Nephron (organoid): ENCODE results near the gene TLN1.

Experiments
- H3K27ac Mint-ChIP-seq, 3 experiments: 2 replicates each; pipeline ENCODE4 v1.8.0; 2020; ENCODE audit warnings: mixed read lengths in 3 of 3, mild to moderate bottlenecking in 2 of 3, moderate library complexity in 1 of 3
- H3K27me3 Mint-ChIP-seq: 2 replicates; pipeline ENCODE4 v1.8.0; 2021; ENCODE audit warnings: low read depth, mild to moderate bottlenecking, moderate library complexity, mixed read lengths
- H3K36me3 Mint-ChIP-seq: 2 replicates; pipeline ENCODE4 v1.8.0; 2020; ENCODE audit warnings: low read depth, mixed read lengths
- H3K4me1 Mint-ChIP-seq: 2 replicates; pipeline ENCODE4 v1.8.0; 2020; ENCODE audit warnings: mixed read lengths
- H3K4me3 Mint-ChIP-seq, 3 experiments: 2 replicates each; pipeline ENCODE4 v1.8.0; 2020; ENCODE audit warnings: mild to moderate bottlenecking in 3 of 3, mixed read lengths in 3 of 3, moderate library complexity in 2 of 3
- H3K9me3 Mint-ChIP-seq: 2 replicates; pipeline ENCODE4 v1.8.0; 2020; ENCODE audit warnings: mixed read lengths
- CTCF ChIP-seq, 3 experiments: fragments of 200-600 bp; sonication (generic); IDR thresholded peaks; one replicate each; pipeline ENCODE4 v1.5.0; 2021; ENCODE audit warnings: antibody characterized with exemption in 3 of 3; ENCODE audit not compliant: unreplicated experiment in 3 of 3

The TLN1 gene

GRCh38 chr9:35700031-35700430 lies 32.0 kb downstream of the TLN1 start:
- no peak overlapping the region for H3K27ac Mint-ChIP-seq
- H3K4me1 Mint-ChIP-seq = peaks cover 6% of the 10 kb centered on the region
- no peaks in the 10 kb centered on the region for H3K9me3 Mint-ChIP-seq
- H3K27me3 Mint-ChIP-seq = no peaks in the 10 kb centered on the region
- no peak for TF ChIP-seq CTCF (IDR thresholded peaks at IDR 0.05; ENCODE audit: unreplicated experiment in 3 of 3)
- peaks cover 23% of the 10 kb centered on the region for H3K36me3 Mint-ChIP-seq
- no peak overlapping the region for H3K4me3 Mint-ChIP-seq

GRCh38 chr9:35698231-35698630 lies 33.8 kb downstream of the TLN1 start:
- Mint-ChIP-seq H3K4me1 (peaks cover 6% of the 10 kb centered on the region), H3K27me3 (no peaks in the 10 kb centered on the region), H3K9me3 (no peaks in the 10 kb centered on the region), H3K36me3 (peaks cover 7% of the 10 kb centered on the region), H3K4me3 (no peak overlapping the region), H3K27ac (no peak overlapping the region)
- no peak for TF ChIP-seq CTCF (IDR thresholded peaks at IDR 0.05; ENCODE audit: unreplicated experiment in 3 of 3)

- H3K9me3 Mint-ChIP-seq = no peaks in the 10 kb centered on the region
- peaks cover 6% of the 10 kb centered on the region for H3K4me1 Mint-ChIP-seq
- H3K27ac Mint-ChIP-seq = no peak overlapping the region
- TF ChIP-seq CTCF (IDR thresholded peaks at IDR 0.05; ENCODE audit: unreplicated experiment in 3 of 3) = no peak
- no peaks in the 10 kb centered on the region for H3K36me3 Mint-ChIP-seq
- H3K4me3 Mint-ChIP-seq = no peak overlapping the region
- no peaks in the 10 kb centered on the region for H3K27me3 Mint-ChIP-seq
Observed at GRCh38 chr9:35697486-35697885, 34.5 kb downstream of the TLN1 start.

- H3K36me3 Mint-ChIP-seq = no peaks in the 10 kb centered on the region
- H3K27ac Mint-ChIP-seq = peak overlapping the region; percentile 11 to 50 (median 20)
- no peaks in the 10 kb centered on the region for H3K9me3 Mint-ChIP-seq
- no peaks in the 10 kb centered on the region for H3K27me3 Mint-ChIP-seq
- H3K4me1 Mint-ChIP-seq = peaks cover 11% of the 10 kb centered on the region
- H3K4me3 Mint-ChIP-seq = no peak overlapping the region
- peak; percentile 81 to 87 (median 84) for TF ChIP-seq CTCF (IDR thresholded peaks at IDR 0.05; ENCODE audit: unreplicated experiment in 3 of 3)
Observed at GRCh38 chr9:35696520-35697215, 35.3 kb downstream of the TLN1 start.

GRCh38 chr9:35695943-35696401 lies 36.0 kb downstream of the TLN1 start:
- Mint-ChIP-seq H3K27ac (peak overlapping the region in 1 of 3 experiments; percentile 50), H3K4me1 (peaks cover 17% of the 10 kb centered on the region), H3K36me3 (no peaks in the 10 kb centered on the region), H3K9me3 (no peaks in the 10 kb centered on the region), H3K27me3 (no peaks in the 10 kb centered on the region), H3K4me3 (no peak overlapping the region)
- TF ChIP-seq CTCF (IDR thresholded peaks at IDR 0.05; ENCODE audit: unreplicated experiment in 3 of 3) = no peak

- Mint-ChIP-seq H3K27ac (peak overlapping the region; percentile 65 to 88 (median 81)), H3K27me3 (no peaks in the 10 kb centered on the region), H3K36me3 (peaks cover 5% of the 10 kb centered on the region)
Observed at GRCh38 chr9:35691757-35692301, 40.2 kb downstream of the TLN1 start.

More at GRCh38 chr9:35691757-35692301, 40.2 kb downstream of the TLN1 start:
- Mint-ChIP-seq H3K4me3 (peak overlapping the region; percentile 89 to 95 (median 91)), H3K4me1 (peaks cover 34% of the 10 kb centered on the region), H3K9me3 (no peaks in the 10 kb centered on the region)
- no peak for TF ChIP-seq CTCF (IDR thresholded peaks at IDR 0.05; ENCODE audit: unreplicated experiment in 3 of 3)
